Colon (tissue), 2 donors: ENCODE measurements around the gene PRKCD.

ENCODE experiments used
- FAIRE-seq: peaks from 2 replicates; lab custom pipeline; 2012; peaks lifted over from hg19 to GRCh38; lab: Jason Lieb, UNC
- donor health status: control.
- donor health status: control.

Gene PRKCD

GRCh38 chr3:53232641-53233377 is 71.8 kb downstream of the PRKCD start:
- FAIRE-seq = no peak

GRCh38 chr3:53234130-53234840 is 73.3 kb downstream of the PRKCD start:
- no peak for FAIRE-seq

DNA sequence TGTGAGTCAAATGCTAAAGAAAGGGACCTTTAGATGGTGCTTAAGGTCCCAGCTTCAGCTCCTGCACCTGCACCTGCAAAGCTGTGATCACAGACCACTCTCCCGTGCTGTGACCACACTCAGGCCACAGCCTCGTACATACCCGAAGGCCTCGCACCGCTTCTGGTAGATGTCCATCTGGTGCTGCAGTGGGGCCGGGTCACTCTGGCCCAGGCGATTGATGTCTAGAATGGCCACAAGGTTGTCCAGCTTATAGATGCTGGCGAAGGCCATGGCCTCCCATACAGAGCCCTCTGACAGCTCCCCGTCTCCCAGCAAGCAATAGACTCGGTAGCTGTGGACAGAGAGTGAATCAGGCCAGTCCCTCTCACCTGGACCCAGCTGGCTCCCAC is 73.8 kb downstream of the PRKCD start:
- FAIRE-seq = no peak

GRCh38 chr3:53235545-53235944 is 74.5 kb downstream of the PRKCD start:
- FAIRE-seq = no peak

GRCh38 chr3:53236112-53236841 is 75.3 kb downstream of the PRKCD start:
- no peak for FAIRE-seq

- no peak for FAIRE-seq
Measured at GRCh38 chr3:53238051-53238850, 77.2 kb downstream of the PRKCD start.

DNA sequence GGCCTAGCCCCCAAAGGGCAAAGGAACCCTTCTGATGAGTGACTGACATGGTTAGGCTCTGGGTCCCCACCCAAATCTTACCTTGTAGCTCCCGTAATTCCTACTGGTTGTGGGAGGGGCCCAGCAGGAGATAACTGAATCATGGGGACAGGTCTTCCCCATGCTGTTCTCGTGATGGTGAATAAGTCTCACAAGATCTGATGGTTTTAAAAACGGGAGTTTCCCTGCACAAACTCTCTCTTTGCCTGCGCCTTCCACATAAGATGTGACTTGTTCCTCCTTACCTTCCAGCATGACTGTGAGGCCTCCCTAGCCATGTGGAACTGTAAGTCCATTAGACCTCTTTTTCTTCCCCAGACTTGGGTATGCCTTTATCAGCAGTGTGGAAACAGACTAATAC is 77.9 kb downstream of the PRKCD start:
- no peak for FAIRE-seq

DNA sequence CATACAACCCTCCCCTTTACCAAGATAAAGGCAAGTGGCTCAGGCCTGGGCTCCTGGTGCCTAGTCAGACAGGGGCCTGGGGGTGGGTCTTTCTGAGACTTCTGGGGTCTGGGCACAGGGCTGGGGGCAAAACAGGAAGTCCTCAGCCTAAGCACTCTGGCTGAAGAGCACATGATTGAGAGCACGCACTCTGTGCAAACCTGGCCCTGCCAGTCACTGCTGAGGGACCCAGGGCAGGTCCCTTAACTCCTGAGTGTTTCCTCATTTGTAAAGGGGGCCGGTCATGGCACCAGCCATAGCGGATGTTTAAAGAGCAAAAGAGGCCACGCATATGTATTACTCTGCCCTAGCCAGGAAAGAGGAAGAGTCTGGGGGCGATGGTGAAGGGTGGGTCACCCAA is 78.8 kb downstream of the PRKCD start:
- FAIRE-seq = no peak

DNA sequence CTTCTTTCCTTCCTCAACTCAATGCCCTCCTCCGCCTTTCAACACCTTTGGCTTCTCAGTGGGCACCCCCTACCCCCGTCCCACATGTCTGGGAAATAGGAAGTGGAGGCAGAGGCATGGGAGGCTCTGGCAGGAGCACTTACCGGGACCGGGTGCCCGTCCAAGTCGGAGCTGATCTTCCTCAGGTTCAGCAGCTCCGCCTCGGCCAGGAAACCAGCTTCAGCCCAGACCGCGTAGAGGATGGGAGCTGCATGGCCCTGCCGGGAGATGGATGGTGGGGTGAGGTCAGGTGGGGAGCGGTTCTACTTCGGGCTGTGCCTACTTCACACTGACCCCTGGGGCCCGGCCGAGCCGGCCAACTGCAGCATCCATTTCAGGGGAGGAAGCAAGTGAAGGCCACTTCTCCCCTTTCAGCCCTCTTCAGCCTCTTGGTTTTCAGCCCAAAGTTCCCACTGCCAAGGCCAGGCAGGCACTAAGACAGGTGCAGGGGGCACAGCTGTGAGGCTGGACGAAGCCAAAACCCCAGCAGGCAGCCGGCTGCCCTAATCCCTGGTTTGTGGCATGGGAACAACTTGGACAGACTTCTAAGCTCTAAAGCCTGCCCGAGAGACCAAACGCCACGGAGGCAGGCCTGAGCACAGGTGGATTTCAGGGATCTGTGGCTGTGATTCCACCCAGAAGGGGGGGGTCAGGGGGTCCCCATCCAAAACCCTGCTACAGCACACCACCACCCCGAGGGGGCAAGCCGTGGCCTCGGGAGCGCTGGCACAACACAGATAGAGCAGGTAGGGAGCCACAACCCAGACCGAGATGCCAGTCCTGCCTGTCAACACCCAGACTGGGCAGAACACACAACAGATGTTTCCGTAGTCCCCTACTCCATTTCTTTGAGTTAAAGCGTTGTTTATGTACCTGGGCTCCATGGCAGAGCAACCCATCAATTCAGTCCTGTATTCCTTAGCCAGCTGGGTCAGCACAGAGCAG is 80.3 kb downstream of the PRKCD start:
- no peak for FAIRE-seq

DNA sequence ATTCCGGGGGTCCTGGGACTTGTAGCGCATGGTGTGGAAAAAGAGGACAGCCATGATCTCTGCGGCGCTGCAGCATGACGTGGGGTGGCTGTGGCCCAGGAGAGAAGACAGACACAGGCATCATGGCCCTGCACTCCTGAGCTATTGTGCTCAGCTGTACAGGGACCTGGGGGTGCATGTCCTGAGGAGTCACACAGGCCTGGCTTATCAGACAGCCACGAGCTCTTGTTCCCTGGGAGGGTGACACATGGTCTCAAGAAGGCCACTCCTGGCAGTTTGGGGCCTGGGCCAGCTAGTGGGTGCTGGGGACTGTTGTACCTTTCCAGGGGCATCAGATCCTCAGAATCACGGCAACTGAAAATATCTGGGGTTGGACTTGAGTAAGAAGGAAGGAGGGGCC is 81.1 kb downstream of the PRKCD start:
- FAIRE-seq = no peak
